HepG2 (cell line): ENCODE data around the gene SLC45A1. TPM values are rescaled to one million over a fixed set of nuclear protein-coding genes. Genes with fewer than 3 reads are reported as not detected.

Source experiments
- ATAC-seq: fragments of 200-7000 bp; cut with Tn5 transposase; 3 replicates; pipeline ENCODE4 v1.9.1; 2020; ENCODE audit warnings: mild to moderate bottlenecking, moderate library complexity
- BruUV-seq: library from RNA; stranded (reverse); fragments of 400-500 nt; replicated peaks from 2 replicates; lab custom pipeline; 2021; lab: Mats Ljungman, UMichigan
- CTCF ChIA-PET: fragments of 300-600 bp; formaldehyde crosslinking; extraction: SDS; loops from one replicate; lab custom pipeline; 2021; ENCODE audit warnings: low total read pairs, inconsistent platforms, low intra/inter-chr PET ratio; lab: Yijun Ruan, JAX
- POLR2A ChIA-PET: fragments of 350-600 bp; sonication (Branson Sonifier 250); formaldehyde crosslinking; loops from one replicate; lab custom pipeline; 2020; ENCODE audit warnings: antibody characterized with exemption, inconsistent platforms; lab: Yijun Ruan, JAX
- DNase-seq: peaks from one replicate; pipeline ENCODE4 v3.0.0-alpha.2; 2015; ENCODE audit warnings: low spot score
- FAIRE-seq: peaks from 3 replicates; lab custom pipeline; 2011; peaks lifted over from hg19 to GRCh38; lab: Jason Lieb, UNC
- H2AFZ ChIP-seq: one replicate; pipeline ENCODE4 v1.6.1; 2011; ENCODE audit warnings: low read length, inconsistent platforms
- H3K27ac ChIP-seq: fragments of 300-600 bp; 3 replicates; pipeline ENCODE4 v1.8.0; 2011; ENCODE audit warnings: mixed run types, mild to moderate bottlenecking, mixed read lengths, low read length, inconsistent platforms; ENCODE audit not compliant: insufficient read depth; ENCODE audit errors: extremely low read length
- H3K27me3 ChIP-seq, 2 experiments: fragments of 200-600 bp in 1 of 2; 2 replicates in 1 of 2; 3 replicates in 1 of 2; pipeline versions ENCODE4 v1.6.0 to v1.8.0; 2011; ENCODE audit warnings: low read length in 2 of 2, mild to moderate bottlenecking in 2 of 2, moderate library complexity in 2 of 2, inconsistent platforms in 1 of 2; ENCODE audit not compliant: insufficient read depth in 2 of 2, control insufficient read depth in 1 of 2
- H3K36me3 ChIP-seq, 2 experiments: fragments of 200-600 bp in 1 of 2; replicated peaks in 1 of 2; 2 replicates in 1 of 2; 3 replicates in 1 of 2; pipeline versions ENCODE4 v1.5.1 to v1.8.0; 2011; ENCODE audit warnings: low read length in 2 of 2, inconsistent platforms in 1 of 2; ENCODE audit not compliant: insufficient read depth in 2 of 2, control insufficient read depth in 1 of 2
- H3K4me1 ChIP-seq: 2 replicates; pipeline ENCODE4 v1.5.1; 2012; ENCODE audit warnings: low read length, inconsistent platforms; ENCODE audit not compliant: insufficient read depth
- H3K4me2 ChIP-seq: 2 replicates; pipeline ENCODE4 v1.6.0; 2011; ENCODE audit warnings: low read depth, low read length, inconsistent platforms
- H3K4me3 ChIP-seq, 3 experiments: fragments of 200-600 bp in 1 of 3; sonication (generic), shearing (Covaris generic) in 1 of 3; replicated peaks in 1 of 3; 2 replicates each; pipeline ENCODE4 v1.5.1; 2011 to 2016; ENCODE audit warnings: low read length in 3 of 3, inconsistent platforms in 2 of 3, low read depth in 2 of 3, mild to moderate bottlenecking in 2 of 3, control low read depth in 1 of 3, mixed read lengths in 1 of 3; ENCODE audit not compliant: insufficient read depth in 1 of 3
- H3K79me2 ChIP-seq: one replicate; pipeline ENCODE4 v1.6.1; 2011; ENCODE audit warnings: low read length, inconsistent platforms; ENCODE audit not compliant: insufficient read depth
- H3K9ac ChIP-seq: 2 replicates; pipeline ENCODE4 v1.6.0; 2011; ENCODE audit warnings: mild to moderate bottlenecking, low read depth, low read length, inconsistent platforms; ENCODE audit not compliant: insufficient read depth
- H3K9me3 ChIP-seq: 2 replicates; pipeline ENCODE4 v1.5.1; 2012; ENCODE audit warnings: mild to moderate bottlenecking, low read length
- H4K20me1 ChIP-seq: 2 replicates; pipeline ENCODE4 v1.6.0; 2011; ENCODE audit warnings: inconsistent platforms, mild to moderate bottlenecking, low read length, moderate library complexity; ENCODE audit not compliant: insufficient read depth
- CAMTA2 ChIP-seq: sonication (generic); formaldehyde crosslinking; IDR thresholded peaks from 2 replicates; pipeline ENCODE4 v1.4.0; 2020; ENCODE audit warnings: mild to moderate bottlenecking, missing genetic modification reagents, borderline replicate concordance
- HES4 ChIP-seq: sonication (generic); formaldehyde crosslinking; IDR thresholded peaks from 2 replicates; pipeline ENCODE4 v1.9.0; 2021; ENCODE audit warnings: mild to moderate bottlenecking, missing genetic modification reagents, borderline replicate concordance
- MBNL3 ChIP-seq: fragments of 250-450 bp; sonication (Bioruptor Pico); conservative IDR thresholded peaks from 2 replicates; pipeline ENCODE4 v1.8.0; 2022; ENCODE audit warnings: mild to moderate bottlenecking, inconsistent platforms
- PAWR ChIP-seq: sonication (generic); formaldehyde crosslinking; IDR thresholded peaks from 2 replicates; pipeline ENCODE4 v1.4.0; 2020; ENCODE audit warnings: missing genetic modification reagents, mild to moderate bottlenecking, borderline replicate concordance
- PLRG1 ChIP-seq: fragments of 450-650 bp; conservative IDR thresholded peaks from 2 replicates; pipeline ENCODE4 v1.6.1; 2016
- RORA ChIP-seq: sonication (generic); formaldehyde crosslinking; IDR thresholded peaks from 2 replicates; pipeline ENCODE4 v1.5.0; 2020; ENCODE audit warnings: mild to moderate bottlenecking, missing genetic modification reagents, moderate library complexity
- RXRB ChIP-seq: IDR thresholded peaks from 2 replicates; pipeline ENCODE4 v1.6.1; 2016; ENCODE audit warnings: borderline replicate concordance, missing genetic modification reagents, missing compliant biosample characterization
- SMYD3 ChIP-seq: sonication (generic); formaldehyde crosslinking; IDR thresholded peaks from 2 replicates; pipeline ENCODE4 v1.8.1; 2023; ENCODE audit warnings: mild to moderate bottlenecking, missing genetic modification reagents
- SP2 ChIP-seq: sonication (generic); formaldehyde crosslinking; IDR thresholded peaks from 2 replicates; pipeline ENCODE4 v1.5.1; 2020; ENCODE audit warnings: mild to moderate bottlenecking, missing genetic modification reagents
- TFE3 ChIP-seq: IDR thresholded peaks from 2 replicates; pipeline ENCODE4 v1.6.1; 2016
- THAP8 ChIP-seq: sonication (generic); formaldehyde crosslinking; IDR thresholded peaks from 2 replicates; pipeline ENCODE4 v1.5.1; 2020; ENCODE audit warnings: missing genetic modification reagents, mild to moderate bottlenecking, borderline replicate concordance
- ZBTB39 ChIP-seq: sonication (generic); formaldehyde crosslinking; IDR thresholded peaks from 2 replicates; pipeline ENCODE4 v1.5.0; 2020; ENCODE audit warnings: missing genetic modification reagents
- ZNF205 ChIP-seq: IDR thresholded peaks from 2 replicates; pipeline ENCODE4 v1.6.1; 2018; ENCODE audit warnings: missing biosample characterization, missing genetic modification reagents
- ZNF3 ChIP-seq: IDR thresholded peaks from 2 replicates; pipeline ENCODE4 v1.7.0; 2017; ENCODE audit warnings: inconsistent platforms
- WGBS: methylation state at CpG from one replicate; pipeline ENCODE4 v1.1.6; 2017; ENCODE audit warnings: low lambda C conversion rate; 5-methylcytosine and 5-hydroxymethylcytosine counted together
- in situ Hi-C: cut with HindIII; loops from 2 replicates; pipeline ENCODE4 v1.10.0; 2017; ENCODE audit warnings: low pct_unique_long_range_greater_than_20kb; ENCODE audit not compliant: extremely low pct_ligation_motif_present
- intact Hi-C: fragments of 100-400 bp; cut with micrococcal nuclease; formaldehyde crosslinking; loops from one replicate; pipeline ENCODE4 v1.10.0; 2022; ENCODE audit not compliant: unreplicated experiment
- polyA plus RNA-seq, 8 experiments: library from polyadenylated mRNA; depleted of rRNA in 3 of 8; stranded (reverse) in 7 of 8; unstranded in 1 of 8; fragments of >200 nt; fragmentation: Illumina TruSeq in 4 of 8; extraction: Trizol in 4 of 8; gene quantifications; 2 replicates each; pipeline versions ENCODE4 v1.2.1 to v1.2.3, GENCODE V29; 2011 to 2016; ENCODE audit warnings: low read depth in 4 of 8, missing spikeins in 1 of 8, mixed read lengths in 1 of 8; ENCODE audit not compliant: insufficient read depth in 1 of 8
- total RNA-seq, 5 experiments: library from RNA; depleted of rRNA; stranded (reverse); fragments of >200 nt; fragmentation: Illumina TruSeq; extraction: Trizol; gene quantifications; 2 replicates each; pipeline ENCODE4 v1.2.3, GENCODE V29; 2016; ENCODE audit warnings: low read depth in 1 of 5

The SLC45A1 gene
- total and polyA plus RNA-seq, 2 of the 13 experiments (the other 11 are each of a cell fraction or from before 2014, with no cell fraction given), result not detected

GRCh38 chr1:8302081-8302956 is 15.6 kb upstream of the SLC45A1 start:
- H4K20me1 ChIP-seq, result no peaks in the 10 kb centered on the region
- no peaks in the 10 kb centered on the region for H3K27me3 ChIP-seq
- no peak for TF ChIP-seq RXRB (CRISPR knock-in tag)
- TF ChIP-seq, all 625 proteins: peak for 0
- no peak overlapping the region for H3K4me3 ChIP-seq
- H3K27ac ChIP-seq, result no peak overlapping the region
- ATAC-seq, result no peak
- H3K9me3 ChIP-seq, result no peaks in the 10 kb centered on the region
- intact Hi-C loops, result no loop called here
- in situ Hi-C loops, result no loop called here
- no peak for FAIRE-seq
- H2AFZ ChIP-seq, result no peak overlapping the region
- no TSS peak for BruUV-seq
- H3K79me2 ChIP-seq, result no peaks in the 10 kb centered on the region
- H3K9ac ChIP-seq, result no peak overlapping the region
- H3K4me1 ChIP-seq, result peaks cover 19% of the 10 kb centered on the region
- POLR2A ChIA-PET, result interaction anchor here (1.0 to 2.0 kb wide), 3 partner anchors 12 to 43 kb away, joined by 3 to 5 read pairs (median 4); no protein-coding TSS in a partner anchor
- 0 out of 2 replicates have a peak overlapping the region, but pooled peaks have one; percentile 14 for H3K4me2 ChIP-seq
- DNase-seq, result no peak
- H3K36me3 ChIP-seq, result no peaks in the 10 kb centered on the region
- CTCF ChIA-PET, result no interaction called here
- WGBS, result 65% methylated on average over 22 of the region's 22 CpGs

- DNase-seq (no peak), FAIRE-seq (no peak), ATAC-seq (no peak)
- Histone ChIP-seq H3K27me3 (no peaks in the 10 kb centered on the region), H3K36me3 (no peaks in the 10 kb centered on the region), H3K4me3 (no peak overlapping the region), H3K27ac (no peak overlapping the region), H3K4me2 (no peak overlapping the region), H3K79me2 (no peaks in the 10 kb centered on the region), H4K20me1 (no peaks in the 10 kb centered on the region), H3K9me3 (no peaks in the 10 kb centered on the region), H3K9ac (no peak overlapping the region), H3K4me1 (peaks cover 19% of the 10 kb centered on the region), H2AFZ (no peak overlapping the region)
- no TSS peak for BruUV-seq
- in situ Hi-C loops, result no loop called here
- ChIA-PET POLR2A (interaction anchor here (0.8 to 2.0 kb wide), 4 partner anchors 11 to 276 kb away, joined by 3 to 5 read pairs (median 4); no protein-coding TSS in a partner anchor), CTCF (no interaction called here)
- 95% methylated on average over 3 of the region's 3 CpGs for WGBS
- intact Hi-C loops, result no loop called here
- no peak for TF ChIP-seq SMYD3 (CRISPR knock-in tag)
- no peak for TF ChIP-seq PAWR
- TF ChIP-seq CAMTA2 (CRISPR knock-in tag), result no peak
- no peak for TF ChIP-seq ZNF3 (CRISPR knock-in tag)
- no peak for TF ChIP-seq PLRG1
- no peak for TF ChIP-seq RORA (CRISPR knock-in tag)
- TF ChIP-seq MBNL3 (CRISPR knock-in tag), result no peak
- no peak for TF ChIP-seq TFE3
- TF ChIP-seq ZNF205 (CRISPR knock-in tag), result no peak
- no peak for TF ChIP-seq HES4 (CRISPR knock-in tag)
- no peak for TF ChIP-seq SP2
- no peak for TF ChIP-seq ZBTB39 (CRISPR knock-in tag)
- TF ChIP-seq THAP8 (CRISPR knock-in tag), result no peak
Measured at GRCh38 chr1:8303141-8303540, 14.8 kb upstream of the SLC45A1 start.
